ENCODE results near the gene DBNDD2.
A peak's percentile ranks its signal among the peaks of the same experiment; 100 is the strongest.

The DBNDD2 gene, protein sequence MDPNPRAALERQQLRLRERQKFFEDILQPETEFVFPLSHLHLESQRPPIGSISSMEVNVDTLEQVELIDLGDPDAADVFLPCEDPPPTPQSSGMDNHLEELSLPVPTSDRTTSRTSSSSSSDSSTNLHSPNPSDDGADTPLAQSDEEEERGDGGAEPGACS

DNA sequence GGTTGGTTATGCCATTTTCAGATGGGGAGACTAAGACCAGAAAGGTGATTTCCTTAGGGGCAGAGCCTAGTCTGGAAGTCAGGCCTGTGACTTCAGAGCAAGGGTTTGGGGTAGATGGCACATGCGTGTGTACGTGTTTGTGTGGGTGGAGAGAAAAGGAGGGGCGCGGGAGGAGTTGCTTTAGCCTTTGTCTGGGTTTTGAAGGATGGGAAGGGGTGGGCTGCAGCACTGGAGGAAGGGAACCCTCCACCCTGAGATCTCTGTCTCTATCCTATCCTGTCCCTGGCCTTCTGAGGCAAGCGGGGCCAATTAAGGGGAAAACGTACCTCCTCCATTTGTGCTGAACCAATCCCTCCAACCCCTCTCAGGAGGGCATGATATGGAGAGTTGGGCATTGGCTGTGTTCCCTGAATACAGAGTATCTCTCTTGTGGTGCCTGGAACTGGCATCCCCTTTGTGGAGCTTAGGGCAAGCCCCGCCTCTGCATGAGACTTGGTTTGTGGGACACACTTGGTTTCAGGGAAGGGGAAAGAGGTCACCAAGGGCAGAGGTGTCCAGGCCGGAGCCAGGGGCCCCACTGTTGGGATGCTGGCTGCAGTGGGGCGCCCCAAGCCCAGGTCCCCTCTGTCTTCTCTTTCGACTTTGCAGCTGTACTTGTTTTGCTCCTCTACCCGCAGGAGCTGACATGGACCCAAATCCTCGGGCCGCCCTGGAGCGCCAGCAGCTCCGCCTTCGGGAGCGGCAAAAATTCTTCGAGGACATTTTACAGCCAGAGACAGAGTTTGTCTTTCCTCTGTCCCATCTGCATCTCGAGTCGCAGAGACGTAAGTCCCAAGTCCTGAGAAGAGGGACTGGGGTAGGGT is at the start of gene DBNDD2:
Gene DBNDD2 (plus strand): TSS at position 507 of the 863 bp plus-strand sequence. CDS start 179 bp downstream, at position 686.
- no peak for DNase-seq (ENCODE audit: low spot score)

DNA sequence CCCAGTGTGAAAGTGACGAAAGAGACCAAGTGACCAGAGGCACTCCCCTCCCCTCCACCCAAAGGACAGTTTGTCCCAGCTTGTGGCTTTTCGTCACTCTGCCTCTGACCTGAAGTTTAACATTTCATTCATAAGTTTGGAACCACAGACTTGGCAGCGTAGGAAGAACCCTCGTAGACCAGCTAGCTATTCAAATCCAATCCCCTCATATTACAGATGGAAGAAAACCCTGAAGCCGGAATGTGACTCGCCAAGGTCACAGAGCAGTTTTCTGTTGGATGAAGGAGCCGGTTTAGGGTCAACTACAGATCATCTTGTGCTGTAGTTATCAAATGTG is 49.1 kb upstream of the DBNDD2 start:
- no peak for DNase-seq (ENCODE audit: low spot score)

DNA sequence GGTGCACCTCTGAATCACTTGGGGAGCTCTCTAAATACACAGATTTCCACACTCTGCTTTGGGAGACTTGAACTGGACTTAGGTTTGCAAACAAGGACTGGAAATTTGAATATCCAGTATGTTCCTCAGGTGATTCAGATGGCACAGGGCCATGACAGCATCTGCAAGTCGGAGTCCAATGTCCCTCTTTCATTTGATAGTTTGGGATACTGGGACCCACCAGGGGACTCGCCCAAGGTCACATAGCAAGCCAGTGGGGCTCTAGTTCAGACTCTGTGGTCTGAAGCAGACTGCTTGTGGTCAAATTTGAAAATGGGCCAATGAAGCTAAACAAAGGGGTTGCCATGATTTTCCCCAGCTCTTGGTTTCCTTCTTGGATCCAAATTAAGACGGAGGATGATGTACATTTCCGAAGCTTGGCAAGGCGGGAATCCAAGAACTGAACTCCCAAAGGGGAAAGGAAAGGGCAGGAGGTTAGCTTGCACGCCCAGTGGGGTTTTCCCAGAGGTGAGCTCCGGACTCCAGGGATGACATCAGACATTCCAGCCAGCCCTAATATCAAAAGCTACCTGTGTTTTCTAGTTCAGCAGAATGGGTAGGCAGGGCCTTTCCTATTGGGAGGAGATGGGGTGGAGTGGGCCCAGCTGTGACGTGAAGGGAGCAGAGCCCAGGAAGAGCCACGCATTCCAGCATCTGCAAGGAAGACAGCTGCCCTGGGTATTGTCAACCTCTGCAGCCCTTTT is 48.5 kb upstream of the DBNDD2 start:
- no peak for DNase-seq (ENCODE audit: low spot score)

DNA sequence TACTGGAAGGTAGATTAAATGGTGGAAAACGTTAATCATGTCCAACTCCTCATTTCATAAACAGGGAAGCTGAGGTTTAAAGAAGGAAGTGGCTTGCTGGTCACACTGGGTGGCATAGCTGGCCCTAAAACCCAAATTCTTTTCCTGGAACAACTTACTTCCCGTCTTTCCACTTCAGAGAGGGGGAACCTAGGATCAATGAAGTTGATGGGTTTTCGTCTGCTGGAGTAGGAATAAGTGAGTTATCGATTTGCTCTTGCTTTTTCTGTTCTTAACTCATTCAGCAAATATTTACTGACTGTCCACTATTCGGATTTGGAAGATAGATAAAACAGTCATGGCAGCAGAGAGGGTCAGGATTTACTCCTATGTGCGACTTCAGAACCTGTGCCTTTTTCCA is 46.3 kb upstream of the DBNDD2 start:
- no peak for DNase-seq (ENCODE audit: low spot score)

DNA sequence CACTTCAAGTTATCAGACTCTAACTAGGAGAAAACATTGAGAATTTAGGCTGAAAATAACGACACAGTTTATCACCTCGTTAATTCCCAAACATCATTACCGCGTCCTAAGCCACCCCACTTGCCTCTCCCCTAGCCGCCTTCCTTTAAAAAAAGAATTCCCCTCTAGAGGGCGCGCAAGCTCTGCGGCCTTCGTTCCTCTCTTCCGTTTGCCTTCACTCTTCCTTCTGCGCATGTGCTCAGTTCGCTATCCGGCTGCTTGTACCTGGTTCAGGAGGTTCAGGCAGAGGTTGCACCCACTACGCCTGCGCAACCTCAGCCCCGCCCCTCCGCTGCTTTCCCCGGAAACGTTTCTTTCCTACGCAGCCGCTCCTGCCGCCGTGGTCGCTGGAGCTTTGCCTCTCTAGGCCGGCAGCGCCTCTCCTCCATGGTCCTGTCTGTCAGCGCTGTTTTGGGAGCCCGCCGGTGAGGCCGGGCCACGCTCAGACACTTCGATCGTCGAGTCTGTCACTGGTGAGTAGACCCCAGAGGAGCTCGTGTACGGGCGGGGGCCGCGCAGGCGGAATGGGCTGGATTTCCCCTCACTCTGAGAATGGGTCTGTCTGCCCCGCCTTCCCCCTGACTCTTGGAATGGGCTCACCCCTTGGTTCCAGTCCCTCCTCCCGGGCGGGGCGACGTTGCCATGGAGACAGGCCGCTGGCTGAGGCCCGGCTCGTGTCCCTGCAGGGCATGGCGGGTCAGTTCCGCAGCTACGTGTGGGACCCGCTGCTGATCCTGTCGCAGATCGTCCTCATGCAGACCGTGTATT is 45.1 kb upstream of the DBNDD2 start, which contains the start of gene SYS1:
Gene SYS1 (plus strand): TSS at position 353 of the 807 bp plus-strand sequence. CDS start 376 bp downstream, at position 729.
- peak; percentile 99 for DNase-seq (ENCODE audit: low spot score)

DNA sequence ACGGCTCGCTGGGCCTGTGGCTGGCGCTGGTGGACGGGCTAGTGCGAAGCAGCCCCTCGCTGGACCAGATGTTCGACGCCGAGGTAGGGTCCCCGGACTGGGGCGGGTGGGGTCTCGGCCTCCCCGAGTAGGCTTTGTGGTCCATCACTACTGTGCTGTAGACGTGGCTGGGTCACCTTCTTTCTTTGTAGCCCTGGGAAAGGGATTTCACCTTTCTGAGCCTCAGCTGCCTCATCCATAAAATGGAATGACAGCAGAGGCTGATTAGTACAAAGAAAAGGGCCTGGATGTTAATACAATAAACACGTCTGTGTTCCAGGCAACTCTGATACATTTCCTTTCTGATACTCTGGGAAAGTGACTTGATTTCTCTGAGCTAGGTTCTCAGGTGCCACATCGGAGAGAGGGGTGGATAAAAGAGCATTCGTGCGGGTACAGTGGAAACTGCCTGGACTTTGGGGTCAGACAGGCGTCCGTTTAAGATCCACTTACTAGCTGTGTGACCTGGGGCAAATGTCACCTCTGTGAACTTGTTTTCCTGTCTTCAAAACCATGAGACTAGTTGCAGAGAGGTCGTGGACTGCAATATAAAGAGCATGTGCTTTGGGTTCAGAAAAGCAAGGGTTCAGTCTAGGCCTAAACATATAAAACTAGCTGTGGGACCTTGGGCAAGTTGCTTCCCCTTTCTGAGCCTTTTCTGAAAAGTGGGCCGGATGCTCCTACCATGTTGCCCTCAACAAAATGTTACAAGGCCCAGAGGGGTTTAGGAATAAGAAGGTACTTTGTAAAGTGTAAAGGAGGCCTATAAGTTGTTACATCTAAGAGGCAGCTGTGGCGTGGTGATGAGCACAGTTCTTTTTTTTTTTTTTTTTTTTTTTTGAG is 44.2 kb upstream of the DBNDD2 start:
- peak; percentile 37 for DNase-seq (ENCODE audit: low spot score)

DNA sequence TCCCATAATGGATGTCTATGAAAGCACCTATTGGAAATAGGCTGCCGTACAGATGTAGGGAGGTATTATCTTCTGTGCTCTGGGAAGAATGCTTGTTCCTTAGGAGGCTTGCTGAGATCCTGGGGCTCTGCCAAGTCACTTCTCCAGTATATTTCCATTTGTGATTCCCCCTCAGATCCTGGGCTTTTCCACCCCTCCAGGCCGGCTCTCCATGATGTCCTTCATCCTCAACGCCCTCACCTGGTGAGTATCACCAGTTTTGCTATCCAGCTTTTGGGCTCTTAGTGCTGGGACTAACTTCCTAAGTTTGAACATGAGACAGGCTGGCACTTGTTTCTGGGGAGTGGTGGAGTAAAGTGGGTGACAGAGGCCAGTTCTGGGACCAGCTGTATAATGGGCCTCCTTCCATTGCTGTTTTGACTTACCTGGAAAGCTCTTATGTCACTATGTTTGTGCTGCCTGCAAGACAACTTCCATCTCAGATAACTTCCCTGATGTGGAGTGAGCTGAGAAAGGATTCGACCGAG is 42.6 kb upstream of the DBNDD2 start:
- no peak for DNase-seq (ENCODE audit: low spot score)

DNA sequence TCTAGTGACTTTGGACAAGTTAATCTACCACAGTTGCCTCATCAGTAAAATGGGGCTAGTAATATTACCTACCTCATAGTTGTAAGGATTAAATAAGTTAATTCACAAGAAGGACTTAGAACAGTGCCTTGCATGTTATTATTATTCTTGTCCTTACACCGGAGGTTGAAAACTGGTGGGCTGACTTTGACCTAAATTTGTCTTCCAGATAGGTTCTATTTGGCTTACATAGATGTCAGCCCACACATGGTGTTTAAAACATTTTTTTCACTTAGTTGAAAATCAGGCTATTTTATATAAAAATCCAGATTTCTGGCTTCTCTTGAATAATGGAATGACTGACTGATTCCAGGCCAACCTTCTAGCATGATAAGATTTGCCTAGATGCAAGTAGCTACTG is 41.9 kb upstream of the DBNDD2 start:
- no peak for DNase-seq (ENCODE audit: low spot score)

DNA sequence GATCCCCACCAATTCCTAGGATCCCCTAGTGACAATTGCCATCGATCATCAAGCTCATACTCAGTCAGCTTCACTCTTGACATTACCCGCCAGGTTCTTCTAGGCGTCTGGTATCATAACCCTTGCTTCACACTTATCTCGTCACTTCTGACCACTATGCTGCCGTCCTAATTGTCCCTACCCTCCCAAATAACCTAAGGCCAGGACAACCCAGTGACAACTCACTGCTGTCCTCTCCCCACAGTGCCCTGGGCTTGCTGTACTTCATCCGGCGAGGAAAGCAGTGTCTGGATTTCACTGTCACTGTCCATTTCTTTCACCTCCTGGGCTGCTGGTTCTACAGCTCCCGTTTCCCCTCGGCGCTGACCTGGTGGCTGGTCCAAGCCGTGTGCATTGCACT is 41.5 kb upstream of the DBNDD2 start:
- DNase-seq (ENCODE audit: low spot score): peak; percentile 26

DNA sequence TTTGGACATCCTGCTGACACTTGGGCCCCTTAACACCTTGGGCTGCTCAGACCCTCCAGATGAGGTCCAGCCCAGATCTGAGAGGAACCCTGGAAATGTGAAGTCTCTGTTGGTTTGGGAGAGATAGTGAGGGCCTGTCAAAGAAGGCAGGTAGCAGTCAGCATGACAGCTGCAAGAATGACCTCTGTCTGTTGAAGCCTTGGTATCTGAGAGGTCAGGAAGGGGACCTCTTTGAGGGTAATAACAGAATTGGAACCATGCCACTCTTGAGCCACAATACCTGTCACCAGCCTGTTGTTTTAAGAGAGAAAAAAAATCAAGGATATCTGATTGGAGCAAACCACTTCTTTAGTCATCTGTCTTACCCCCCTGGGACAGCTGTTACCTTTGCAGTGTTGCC is 41.0 kb upstream of the DBNDD2 start:
- DNase-seq (ENCODE audit: low spot score): no peak

DNA sequence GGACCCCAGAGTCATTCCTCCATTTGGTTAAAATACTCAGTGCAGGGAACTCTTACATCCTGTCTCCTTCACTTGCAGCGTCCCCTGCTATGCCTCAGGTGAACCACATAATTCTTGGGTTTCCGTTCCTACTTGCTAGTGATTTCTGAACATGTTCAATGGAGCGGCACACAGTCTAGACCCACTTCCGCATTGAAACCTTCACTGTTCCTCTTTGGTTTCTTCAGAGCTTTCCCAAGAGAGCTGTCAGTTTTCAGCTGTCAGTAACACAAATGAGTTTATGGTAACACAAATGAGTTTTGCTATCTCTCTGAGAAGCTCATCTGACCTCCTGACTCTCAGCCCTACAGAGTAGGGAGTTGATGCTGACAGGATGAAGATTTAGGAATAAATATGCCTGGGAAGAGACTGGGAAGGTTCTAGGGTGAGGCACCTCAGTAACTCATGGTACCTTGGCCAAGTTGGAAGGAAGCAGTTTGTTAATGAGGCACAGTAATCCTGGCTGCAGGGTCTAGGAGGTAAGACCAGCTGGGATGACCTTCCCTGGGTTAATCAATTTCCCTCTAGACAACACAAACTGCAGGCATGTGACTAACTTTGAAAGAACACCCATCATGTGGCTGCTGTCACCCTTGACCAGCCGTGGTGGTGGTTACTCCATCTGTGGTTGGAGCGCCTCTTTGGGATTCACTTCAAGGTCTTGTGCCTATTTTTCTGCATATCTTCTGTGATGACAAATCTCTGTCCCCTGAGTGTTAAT is 39.7 kb upstream of the DBNDD2 start:
- DNase-seq (ENCODE audit: low spot score): peak; percentile 21

DNA sequence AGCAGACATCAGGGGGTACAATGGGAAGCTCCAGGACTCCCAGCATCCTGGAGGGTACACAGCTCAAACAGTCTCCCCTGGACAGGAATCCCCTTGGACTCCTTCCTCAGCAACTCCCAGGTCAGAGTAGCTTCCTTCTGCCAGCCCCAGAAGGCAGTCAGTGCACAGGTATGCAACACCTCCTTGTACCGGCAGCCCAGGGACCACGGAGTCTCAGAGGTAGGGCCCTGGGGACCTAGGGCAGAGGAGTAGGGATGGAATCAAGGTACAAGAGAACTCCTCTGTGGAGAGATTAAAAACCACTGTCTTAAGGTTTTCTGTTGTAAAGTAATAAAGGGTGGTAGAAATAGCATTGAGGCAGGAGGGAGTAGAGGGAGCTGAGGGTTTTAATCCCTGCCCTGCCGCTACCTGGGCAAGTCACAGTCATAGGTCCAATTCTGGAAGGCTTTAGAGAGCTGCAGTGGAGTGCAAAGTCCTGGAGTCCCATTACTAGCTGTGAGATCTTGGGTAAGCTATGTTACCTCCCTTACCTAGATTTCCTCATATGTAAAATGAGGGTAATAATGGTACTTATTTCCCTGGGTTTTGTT is 37.4 kb upstream of the DBNDD2 start:
- DNase-seq (ENCODE audit: low spot score): peak; percentile 28

DNA sequence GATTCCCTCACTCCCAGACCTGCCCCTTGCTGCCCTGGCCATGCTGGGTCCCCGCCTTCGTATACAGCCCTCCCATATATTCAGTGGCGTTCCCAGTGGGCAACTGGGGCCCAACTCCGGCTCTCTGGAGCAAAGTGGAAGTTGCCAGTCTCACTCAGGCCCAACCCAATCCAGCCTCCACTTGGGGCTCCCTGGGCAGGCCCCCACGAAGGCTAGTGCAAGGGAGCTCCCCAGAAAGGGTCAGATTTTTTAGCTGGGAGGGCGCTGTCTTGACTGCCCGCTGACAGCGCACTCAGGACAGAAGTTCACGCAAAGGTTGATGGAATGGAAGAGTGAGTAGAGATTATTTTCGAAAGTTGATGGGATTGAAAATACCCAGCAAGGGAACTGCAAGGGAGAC is 35.8 kb upstream of the DBNDD2 start:
- DNase-seq (ENCODE audit: low spot score): no peak

DNA sequence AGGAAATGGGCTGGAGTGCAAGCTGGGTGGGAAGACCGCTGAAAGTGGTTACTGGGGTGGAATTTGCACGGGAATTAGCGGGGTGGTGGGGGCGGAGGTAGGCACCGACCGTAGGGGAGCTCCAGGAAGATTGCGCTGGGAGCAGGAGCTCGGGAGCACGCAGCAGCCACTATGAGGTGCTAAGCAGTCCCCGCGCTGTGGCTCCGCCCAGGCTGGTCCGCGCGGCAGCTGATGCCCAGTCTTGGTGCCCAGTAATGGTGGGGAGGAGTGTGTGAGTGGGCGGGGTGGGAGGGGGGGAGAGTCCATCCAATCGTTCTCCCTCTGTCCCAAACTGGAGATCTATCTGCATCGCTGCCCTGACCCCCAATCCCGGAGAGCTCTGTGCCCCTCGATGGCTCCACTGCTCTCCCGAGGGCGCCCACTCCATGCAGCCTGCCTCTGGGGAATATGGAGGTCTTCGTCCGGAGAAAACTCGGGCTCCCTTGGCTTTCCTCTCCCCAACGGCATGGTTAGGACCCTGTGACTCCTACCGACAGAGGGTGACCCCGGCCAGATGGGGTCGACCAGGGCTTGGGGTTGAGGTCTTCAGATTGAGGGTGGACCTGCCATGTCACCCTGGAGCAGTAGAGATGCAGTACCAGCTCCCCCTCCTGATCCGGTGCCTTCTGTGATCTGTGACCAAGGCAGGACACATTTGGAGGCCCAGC is 35.3 kb upstream of the DBNDD2 start:
- peak; percentile 61 for DNase-seq (ENCODE audit: low spot score)

DNA sequence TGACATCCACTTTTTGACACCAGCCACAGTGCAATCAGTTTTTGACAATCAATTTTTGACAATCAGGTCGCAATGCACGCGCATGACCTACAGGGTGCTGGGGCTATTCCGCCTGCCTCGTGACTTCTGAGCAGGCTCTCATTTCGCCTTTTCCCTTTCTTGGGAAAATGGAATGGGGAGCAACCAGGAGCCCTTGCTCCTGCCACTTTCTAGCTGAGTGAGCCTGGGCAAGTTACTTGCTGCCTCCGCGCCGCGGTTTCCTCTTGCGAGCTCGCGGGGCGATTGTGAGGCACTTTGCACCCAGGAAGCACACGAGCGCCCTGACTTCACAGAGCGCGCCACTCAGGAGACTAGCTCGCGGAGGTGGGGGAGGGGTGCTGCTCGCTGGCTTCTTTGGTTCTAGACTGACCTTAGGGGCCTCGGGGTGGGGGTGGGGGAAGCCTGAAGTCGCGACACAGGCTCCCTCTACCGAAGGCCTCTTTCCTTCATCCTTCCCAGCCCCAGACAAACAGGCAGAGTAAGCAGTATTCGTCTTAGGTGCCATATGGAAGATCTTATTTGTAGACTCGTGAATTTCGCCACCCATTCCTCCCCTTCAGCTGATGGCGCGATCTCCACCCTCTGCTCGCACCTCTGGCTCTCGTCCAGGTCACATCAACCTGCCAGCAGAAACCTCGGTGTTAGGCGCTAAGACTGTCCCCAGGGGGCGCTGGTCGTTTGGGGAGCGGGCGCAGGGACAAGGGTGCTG is 34.6 kb upstream of the DBNDD2 start:
- peak; percentile 86 for DNase-seq (ENCODE audit: low spot score)

DNA sequence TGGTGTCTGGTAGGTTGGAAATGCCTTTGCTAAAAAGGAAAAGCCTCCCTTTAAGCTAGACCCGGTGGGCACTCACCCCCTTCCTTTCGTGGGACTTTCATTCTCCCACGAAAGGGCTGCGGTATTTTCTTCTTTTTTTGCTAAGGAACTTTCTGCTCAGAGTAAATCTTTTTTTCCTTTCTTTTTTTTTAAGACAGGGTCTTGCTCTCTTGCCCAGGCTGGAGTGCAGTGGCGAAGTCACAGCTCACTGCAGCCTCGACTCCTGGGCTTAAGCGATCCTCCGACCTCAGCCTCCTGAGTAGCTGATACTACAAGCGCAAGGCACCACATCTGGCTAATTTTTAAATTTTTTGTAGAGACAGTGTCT is 34.0 kb upstream of the DBNDD2 start:
- DNase-seq (ENCODE audit: low spot score): no peak

DNA sequence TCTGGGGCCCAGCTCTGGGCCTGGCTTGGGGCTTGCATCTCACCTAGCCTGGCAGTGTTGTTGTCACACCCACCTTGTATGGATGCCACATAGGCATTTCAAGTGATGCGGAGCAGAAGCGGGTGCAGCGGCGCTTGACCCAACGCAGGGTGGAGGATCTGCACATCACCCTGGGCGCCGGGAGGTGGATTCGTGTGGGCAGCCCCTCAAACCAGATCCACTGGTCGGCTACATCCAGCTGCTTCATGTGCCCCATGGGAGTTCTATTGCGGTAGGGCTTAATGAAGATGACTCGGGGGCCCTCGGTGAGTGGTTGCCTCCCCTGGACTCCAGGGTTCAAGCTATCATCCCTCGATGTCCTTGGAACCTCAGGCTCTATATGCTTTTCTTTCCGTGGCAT is 33.1 kb upstream of the DBNDD2 start:
- DNase-seq (ENCODE audit: low spot score): no peak

DNA sequence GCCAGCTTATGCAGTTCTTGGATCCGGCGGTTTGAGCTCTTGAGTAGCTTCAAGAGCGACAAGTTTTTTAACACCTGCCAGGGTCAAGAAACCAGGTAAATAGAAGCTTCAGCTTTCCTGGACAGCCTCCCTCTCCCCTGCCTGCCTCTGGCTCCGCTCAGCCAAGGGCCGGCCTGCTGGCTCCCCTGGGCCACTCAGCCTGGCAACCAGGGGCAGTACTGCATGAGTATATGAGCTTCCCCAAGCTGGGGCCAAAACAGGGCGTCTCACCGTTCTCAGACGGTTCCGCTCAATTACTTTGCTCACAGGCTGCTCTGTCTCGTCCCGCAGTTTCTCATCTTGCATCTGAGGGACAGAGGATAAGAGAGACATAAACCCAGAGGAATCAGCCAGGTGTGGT is 30.8 kb upstream of the DBNDD2 start:
- no peak for DNase-seq (ENCODE audit: low spot score)

Measured in ecto neural progenitor cell (in vitro differentiated cells).